Loucy (cell line): ENCODE data around the gene ZFYVE28.
A peak's percentile ranks its signal among the peaks of the same experiment; 100 is the strongest.
"Not testable (repeated sequence)": the region's sequence is repeated elsewhere in the genome, so short reads cannot be mapped to it uniquely, and the experiment has no call there.

Experiments used
- H2AFZ ChIP-seq: fragments of 200-600 bp; sonication (generic); 2 replicates; pipeline ENCODE4 v1.6.0; 2016; ENCODE audit warnings: antibody characterized with exemption, mild to moderate bottlenecking, low read length, moderate library complexity
- H3F3A ChIP-seq: fragments of 200-600 bp; 2 replicates; pipeline ENCODE4 v1.6.0; 2016; ENCODE audit warnings: antibody characterized with exemption, low read depth, mild to moderate bottlenecking
- H3K27me3 ChIP-seq: fragments of 200-600 bp; sonication (generic); 2 replicates; pipeline ENCODE4 v1.6.1; 2014; ENCODE audit warnings: low read length, mild to moderate bottlenecking; ENCODE audit not compliant: insufficient read depth, poor library complexity, severe bottlenecking
- H3K36me3 ChIP-seq: fragments of 200-600 bp; sonication (generic); 2 replicates; pipeline ENCODE4 v1.6.1; 2016; ENCODE audit warnings: low read length; ENCODE audit not compliant: insufficient read depth
- H3K4me1 ChIP-seq: fragments of 200-600 bp; sonication (generic); 2 replicates; pipeline ENCODE4 v1.5.1; 2014; ENCODE audit warnings: low read length, mild to moderate bottlenecking; ENCODE audit not compliant: insufficient read depth, poor library complexity, severe bottlenecking
- H3K4me2 ChIP-seq: fragments of 200-600 bp; sonication (generic); 2 replicates; pipeline ENCODE4 v1.6.0; 2014; ENCODE audit warnings: antibody characterized with exemption, low read length, low read depth, mild to moderate bottlenecking; ENCODE audit not compliant: poor library complexity, severe bottlenecking
- H3K4me3 ChIP-seq: fragments of 200-600 bp; sonication (generic); 2 replicates; pipeline ENCODE4 v1.5.1; 2014; ENCODE audit warnings: low read length, mild to moderate bottlenecking, mixed read lengths; ENCODE audit not compliant: poor library complexity, severe bottlenecking
- H3K79me2 ChIP-seq: fragments of 200-600 bp; sonication (generic); 2 replicates; pipeline ENCODE4 v1.6.1; 2014; ENCODE audit warnings: low read length; ENCODE audit not compliant: insufficient read depth
- H3K9ac ChIP-seq: fragments of 200-600 bp; sonication (generic); 2 replicates; pipeline ENCODE4 v1.6.0; 2014; ENCODE audit warnings: mild to moderate bottlenecking, low read depth, low read length, moderate library complexity; ENCODE audit not compliant: poor library complexity, severe bottlenecking
- H3K9me2 ChIP-seq: fragments of 200-600 bp; sonication (generic); replicated peaks from 2 replicates; pipeline ENCODE4 v1.6.1; 2016; ENCODE audit warnings: low read depth, low read length, mixed read lengths
- H3K9me3 ChIP-seq: fragments of 200-600 bp; sonication (generic); 2 replicates; pipeline ENCODE4 v1.6.1; 2014; ENCODE audit warnings: mild to moderate bottlenecking, antibody characterized with exemption, low read length, low read depth; ENCODE audit not compliant: insufficient read depth
- H4K20me1 ChIP-seq: fragments of 200-600 bp; sonication (generic); 2 replicates; pipeline ENCODE4 v1.6.0; 2014; ENCODE audit warnings: antibody characterized with exemption, low read length, mild to moderate bottlenecking; ENCODE audit not compliant: insufficient read depth, poor library complexity, severe bottlenecking
- EZH2phosphoT487 ChIP-seq: fragments of 200-600 bp; IDR thresholded peaks from 2 replicates; pipeline ENCODE4 v1.6.1; 2018; ENCODE audit warnings: antibody characterized with exemption, mild to moderate bottlenecking, moderate library complexity, borderline replicate concordance
- TF ChIP-seq, protein P1 (sequence below): fragments of 200-600 bp; sonication (generic); conservative IDR thresholded peaks from 2 replicates; pipeline ENCODE4 v1.5.1; 2014; ENCODE audit warnings: mild to moderate bottlenecking, antibody characterized with exemption, low read length

ZFYVE28 gene

DNA sequence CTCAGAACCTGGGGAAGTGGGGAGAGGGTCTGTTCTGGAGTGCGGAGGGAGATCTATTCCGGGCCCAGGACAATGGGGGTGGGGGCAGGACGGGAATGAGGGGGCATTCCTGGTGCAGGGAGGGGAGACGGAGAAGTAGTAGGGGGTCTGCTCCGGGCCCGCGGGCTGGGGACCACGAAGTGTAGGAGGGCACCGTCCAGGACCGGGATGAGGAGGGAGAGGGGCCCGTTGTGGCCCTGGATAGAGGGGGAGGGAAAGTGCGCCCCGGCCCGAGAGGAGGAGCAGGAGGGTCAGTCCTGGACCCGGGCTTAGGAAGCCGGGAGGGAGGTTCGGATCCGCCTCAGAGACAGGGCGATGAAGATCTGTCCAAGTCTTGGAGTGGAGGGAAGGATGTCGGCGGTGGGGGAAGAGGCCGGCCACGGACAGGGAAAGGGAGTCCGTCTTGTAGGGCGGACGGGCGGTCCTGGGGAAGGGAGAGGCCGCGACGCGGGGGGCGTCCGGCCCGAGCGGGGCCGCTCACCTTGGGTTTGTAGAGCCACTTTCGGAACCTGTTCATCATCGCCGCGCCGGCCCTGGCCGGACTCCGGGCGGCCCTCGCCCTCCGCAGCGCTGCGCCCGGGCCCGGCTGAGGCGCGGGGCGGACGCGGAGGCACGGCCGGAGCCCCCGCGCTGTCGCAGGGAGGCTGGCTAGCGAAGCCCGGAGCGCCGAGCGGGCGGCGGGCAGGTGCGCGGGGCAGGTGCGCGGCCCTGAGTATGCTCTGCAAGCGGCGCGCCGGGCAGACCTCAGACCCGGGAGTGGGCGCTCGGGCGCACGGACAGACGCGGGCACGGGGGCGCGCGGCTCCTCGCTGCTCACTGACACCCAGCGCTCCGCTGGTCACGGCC lies at the start of gene ZFYVE28:
Gene ZFYVE28 (minus strand): TSS at position 881 of the 885 bp plus-strand sequence. CDS start 322 bp downstream, at position 559.
- no peaks in the 10 kb centered on the region for H3K36me3 ChIP-seq
- H3K4me2 ChIP-seq = peak within 1 kb of the TSS; percentile 96
- no peaks in the 10 kb centered on the region for H3K9me2 ChIP-seq
- TF ChIP-seq, protein P1, sequence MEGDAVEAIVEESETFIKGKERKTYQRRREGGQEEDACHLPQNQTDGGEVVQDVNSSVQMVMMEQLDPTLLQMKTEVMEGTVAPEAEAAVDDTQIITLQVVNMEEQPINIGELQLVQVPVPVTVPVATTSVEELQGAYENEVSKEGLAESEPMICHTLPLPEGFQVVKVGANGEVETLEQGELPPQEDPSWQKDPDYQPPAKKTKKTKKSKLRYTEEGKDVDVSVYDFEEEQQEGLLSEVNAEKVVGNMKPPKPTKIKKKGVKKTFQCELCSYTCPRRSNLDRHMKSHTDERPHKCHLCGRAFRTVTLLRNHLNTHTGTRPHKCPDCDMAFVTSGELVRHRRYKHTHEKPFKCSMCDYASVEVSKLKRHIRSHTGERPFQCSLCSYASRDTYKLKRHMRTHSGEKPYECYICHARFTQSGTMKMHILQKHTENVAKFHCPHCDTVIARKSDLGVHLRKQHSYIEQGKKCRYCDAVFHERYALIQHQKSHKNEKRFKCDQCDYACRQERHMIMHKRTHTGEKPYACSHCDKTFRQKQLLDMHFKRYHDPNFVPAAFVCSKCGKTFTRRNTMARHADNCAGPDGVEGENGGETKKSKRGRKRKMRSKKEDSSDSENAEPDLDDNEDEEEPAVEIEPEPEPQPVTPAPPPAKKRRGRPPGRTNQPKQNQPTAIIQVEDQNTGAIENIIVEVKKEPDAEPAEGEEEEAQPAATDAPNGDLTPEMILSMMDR = no peak
- no peak for TF ChIP-seq EZH2phosphoT487
- H4K20me1 ChIP-seq = no peaks in the 10 kb centered on the region
- 0 out of 2 replicates have a peak, but pooled peaks cover 6% of the 10 kb centered on the region for H3F3A ChIP-seq
- H3K9ac ChIP-seq = no peak within 1 kb of the TSS
- H3K9me3 ChIP-seq = no peaks in the 10 kb centered on the region
- peaks cover 7% of the 10 kb centered on the region for H3K27me3 ChIP-seq
- peak within 1 kb of the TSS; percentile 78 for H3K4me3 ChIP-seq
- H2AFZ ChIP-seq = peak within 1 kb of the TSS; percentile 79
- H3K79me2 ChIP-seq = no peaks in the 10 kb centered on the region
- H3K4me1 ChIP-seq = peaks cover 37% of the 10 kb centered on the region

DNA sequence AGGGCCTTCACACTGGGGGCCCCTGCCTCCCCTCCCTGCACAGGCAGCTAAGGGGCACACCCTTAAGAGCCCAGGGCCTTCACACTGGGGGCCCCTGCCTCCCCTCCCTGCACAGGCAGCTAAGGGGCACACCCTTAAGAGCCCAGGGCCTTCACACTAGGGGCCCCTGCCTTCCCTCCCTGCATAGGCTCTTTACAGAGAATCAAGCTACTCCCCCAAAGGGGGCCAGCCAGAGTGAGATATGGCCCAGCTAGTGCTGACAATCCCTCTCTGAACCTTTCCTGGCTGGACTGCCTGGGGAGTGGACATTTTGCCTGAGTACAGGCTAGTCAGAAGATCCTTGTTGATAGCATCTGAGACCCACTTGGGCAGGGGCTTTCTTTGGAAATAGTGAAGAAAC lies 47.1 kb upstream of the ZFYVE28 start:
- not testable (repeated sequence) for H3K9me2 ChIP-seq, H3K4me2 ChIP-seq, H2AFZ ChIP-seq, H3K27me3 ChIP-seq, H3K9me3 ChIP-seq, H3K36me3 ChIP-seq, H3K4me3 ChIP-seq, H3K9ac ChIP-seq, H3F3A ChIP-seq
- peaks cover 13% of the 10 kb centered on the region for H3K4me1 ChIP-seq
- H4K20me1 ChIP-seq = peaks cover 14% of the 10 kb centered on the region
- H3K79me2 ChIP-seq = peaks cover 28% of the 10 kb centered on the region

DNA sequence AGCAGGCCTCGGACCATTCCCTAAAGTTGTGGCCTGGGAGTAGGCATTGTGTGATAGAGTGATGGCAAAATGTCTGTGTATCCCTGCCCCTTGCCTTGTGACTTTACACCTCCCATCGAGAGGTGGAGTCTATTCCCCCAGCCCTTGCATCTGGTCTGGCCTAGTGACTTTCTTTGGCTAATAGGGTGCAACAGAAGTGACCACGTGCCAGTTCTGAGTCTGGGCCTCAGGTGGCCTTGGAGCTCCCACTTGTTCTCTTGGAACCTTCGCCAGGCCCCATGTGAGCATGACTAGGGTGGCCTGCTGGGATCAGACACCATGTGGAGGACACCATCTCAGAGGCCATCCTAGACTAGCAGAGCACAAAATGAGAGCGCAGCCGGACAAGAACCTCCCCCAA lies 46.6 kb upstream of the ZFYVE28 start:
- Histone ChIP-seq H3K9ac (no peak overlapping the region), H3K4me1 (peaks cover 8% of the 10 kb centered on the region), H4K20me1 (peaks cover 9% of the 10 kb centered on the region), H2AFZ (no peak overlapping the region), H3K79me2 (peaks cover 23% of the 10 kb centered on the region), H3K27me3 (peaks cover 9% of the 10 kb centered on the region), H3K36me3 (no peaks in the 10 kb centered on the region), H3K4me3 (no peak overlapping the region), H3K4me2 (no peak overlapping the region), H3K9me3 (no peaks in the 10 kb centered on the region), H3F3A (no peaks in the 10 kb centered on the region), H3K9me2 (no peaks in the 10 kb centered on the region)
- TF ChIP-seq EZH2phosphoT487 = no peak
- TF ChIP-seq, protein P1 = no peak
